Liver (tissue), 9 donors: ENCODE data around the gene OR7G2. TPM values are rescaled to one million over a fixed set of nuclear protein-coding genes. Genes with fewer than 3 reads are reported as not detected.

Experiments
- DNase-seq: peaks from one replicate; pipeline ENCODE4 v3.0.0-alpha.2; 2017; ENCODE audit warnings: low spot score
- H3K27ac ChIP-seq, 2 donors: one replicate each; pipeline ENCODE4 v1.7.0; 2013; ENCODE audit warnings: inconsistent platforms in 2 of 2, low read length in 2 of 2, control low read depth in 1 of 2, low read depth in 1 of 2, mild to moderate bottlenecking in 1 of 2
- H3K27me3 ChIP-seq, 4 donors: one replicate each; pipeline versions ENCODE4 v1.6.1 to v1.7.0; 2013; ENCODE audit warnings: low read length in 3 of 4, inconsistent platforms in 1 of 4, mild to moderate bottlenecking in 1 of 4, moderate library complexity in 1 of 4; ENCODE audit not compliant: control insufficient read depth in 4 of 4, insufficient read depth in 4 of 4
- H3K36me3 ChIP-seq, 4 donors: one replicate each; pipeline versions ENCODE4 v1.6.1 to v1.7.0; 2013; ENCODE audit warnings: low read length in 3 of 4, mild to moderate bottlenecking in 3 of 4, low read depth in 1 of 4, moderate library complexity in 1 of 4; ENCODE audit not compliant: control insufficient read depth in 4 of 4, insufficient read depth in 3 of 4
- H3K4me1 ChIP-seq, 4 donors: one replicate each; pipeline versions ENCODE4 v1.6.1 to v1.7.0; 2013; ENCODE audit warnings: low read length in 3 of 4, mild to moderate bottlenecking in 3 of 4, moderate library complexity in 1 of 4; ENCODE audit not compliant: control insufficient read depth in 4 of 4, insufficient read depth in 4 of 4
- H3K4me3 ChIP-seq, 3 donors: one replicate each; pipeline versions ENCODE4 v1.6.1 to v1.7.0; 2013; ENCODE audit warnings: low read length in 3 of 3, control low read depth in 1 of 3, low read depth in 1 of 3, mild to moderate bottlenecking in 1 of 3
- H3K9ac ChIP-seq, 2 donors: one replicate each; pipeline ENCODE4 v1.7.0; 2013; ENCODE audit warnings: low read length in 2 of 2, mild to moderate bottlenecking in 2 of 2, moderate library complexity in 2 of 2, control low read depth in 1 of 2, low read depth in 1 of 2
- H3K9me3 ChIP-seq, 4 donors: one replicate each; pipeline versions ENCODE4 v1.6.1 to v1.7.0; 2013; ENCODE audit warnings: low read length in 3 of 4; ENCODE audit not compliant: control insufficient read depth in 4 of 4
- ATF3 ChIP-seq: IDR thresholded peaks from 2 replicates; pipeline ENCODE4 v1.6.1; 2016; ENCODE audit warnings: antibody characterized with exemption
- CTCF ChIP-seq: fragments of 150-350 bp; IDR thresholded peaks from 2 replicates; pipeline ENCODE4 v1.5.1; 2017; ENCODE audit warnings: improper control_type of control experiment, low read depth, low read length; ENCODE audit not compliant: missing input control
- EGR1 ChIP-seq, 2 donors: IDR thresholded peaks; 2 replicates each; pipeline ENCODE4 v1.6.1; 2016 to 2018; ENCODE audit warnings: antibody characterized with exemption in 2 of 2, low read depth in 2 of 2
- FOXA1 ChIP-seq: IDR thresholded peaks from 2 replicates; pipeline ENCODE4 v1.6.1; 2016; ENCODE audit warnings: antibody characterized with exemption
- FOXA2 ChIP-seq: IDR thresholded peaks from 2 replicates; pipeline ENCODE4 v1.6.1; 2016; ENCODE audit warnings: antibody characterized with exemption
- GABPA ChIP-seq, 2 donors: IDR thresholded peaks in 1 of 2; conservative IDR thresholded peaks in 1 of 2; 2 replicates each; pipeline ENCODE4 v1.6.1; 2016; ENCODE audit warnings: antibody characterized with exemption in 2 of 2, mild to moderate bottlenecking in 1 of 2, moderate library complexity in 1 of 2
- HNF4A ChIP-seq, 2 donors: conservative IDR thresholded peaks; 2 replicates each; pipeline ENCODE4 v1.6.1; 2016; ENCODE audit warnings: antibody characterized with exemption in 2 of 2, mild to moderate bottlenecking in 2 of 2
- HNF4G ChIP-seq: IDR thresholded peaks from 2 replicates; pipeline ENCODE4 v1.6.1; 2016; ENCODE audit warnings: antibody characterized with exemption
- JUND ChIP-seq, 2 donors: IDR thresholded peaks; 2 replicates each; pipeline ENCODE4 v1.6.1; 2016; ENCODE audit warnings: antibody characterized with exemption in 2 of 2
- MAX ChIP-seq: IDR thresholded peaks from 2 replicates; pipeline ENCODE4 v1.6.1; 2016; ENCODE audit warnings: antibody characterized with exemption
- NR2F2 ChIP-seq: IDR thresholded peaks from 2 replicates; pipeline ENCODE4 v1.6.1; 2016; ENCODE audit warnings: antibody characterized with exemption
- RAD21 ChIP-seq, 2 donors: IDR thresholded peaks; 2 replicates each; pipeline ENCODE4 v1.6.1; 2016; ENCODE audit warnings: antibody characterized with exemption in 2 of 2, mild to moderate bottlenecking in 2 of 2
- RXRA ChIP-seq, 2 donors: IDR thresholded peaks; 2 replicates each; pipeline ENCODE4 v1.6.1; 2017 to 2018; ENCODE audit warnings: antibody characterized with exemption in 2 of 2, mild to moderate bottlenecking in 1 of 2
- SP1 ChIP-seq: IDR thresholded peaks from 2 replicates; pipeline ENCODE4 v1.6.1; 2018; ENCODE audit warnings: antibody characterized with exemption, mild to moderate bottlenecking
- TAF1 ChIP-seq: conservative IDR thresholded peaks from 2 replicates; pipeline ENCODE4 v1.6.1; 2016; ENCODE audit warnings: antibody characterized with exemption, mild to moderate bottlenecking
- YY1 ChIP-seq: IDR thresholded peaks from 2 replicates; pipeline ENCODE4 v1.6.1; 2016; ENCODE audit warnings: antibody characterized with exemption, mild to moderate bottlenecking
- ZBTB33 ChIP-seq: IDR thresholded peaks from 2 replicates; pipeline ENCODE4 v1.6.1; 2016; ENCODE audit warnings: antibody characterized with exemption
- WGBS: extraction: QIAGEN DNeasy Blood & Tissue Kit; methylation state at CpG from one replicate; pipeline ENCODE4 v1.1.7; 2013; 5-methylcytosine and 5-hydroxymethylcytosine counted together
- polyA plus RNA-seq, 2 donors: library from polyadenylated mRNA; stranded (reverse) in 1 of 2; unstranded in 1 of 2; fragments of 200-250 nt in 1 of 2; fragments of >200 nt in 1 of 2; fragmentation: Nextera tagmentation in 1 of 2; extraction: Ambion mirVana in 1 of 2; gene quantifications; one replicate each; pipeline versions ENCODE4 v1.2.1 to v1.2.3, GENCODE V29; 2013 to 2015
- total RNA-seq, 2 donors: library from RNA; depleted of rRNA; stranded (reverse); fragments of >200 nt; gene quantifications; one replicate each; pipeline ENCODE4 v1.2.3, GENCODE V29; 2014
- TF ChIP-seq, protein P1 (sequence below): IDR thresholded peaks from 2 replicates; pipeline ENCODE4 v1.6.1; 2016; ENCODE audit warnings: antibody characterized with exemption, mild to moderate bottlenecking
- donor health status: healthy.
- donor health status: healthy.
- donor health status: healthy.
- donor health status: healthy.
- donor health status: healthy.

Gene OR7G2
- total and polyA plus RNA-seq, 4 donors, result not detected

- peaks cover 0 to 3% (median 0%) of the 10 kb centered on the region in 4 donors for H3K27me3 ChIP-seq
- H3K4me1 ChIP-seq, result no peaks in the 10 kb centered on the region
- H3K9me3 ChIP-seq, result peaks cover 0 to 3% (median under 1%) of the 10 kb centered on the region in 4 donors
- H3K9ac ChIP-seq, result no peak within 1 kb of the TSS
- no peaks in the 10 kb centered on the region for H3K36me3 ChIP-seq
- no peak for DNase-seq
- H3K27ac ChIP-seq, result no peak within 1 kb of the TSS
- H3K4me3 ChIP-seq, result no peak within 1 kb of the TSS
- no peak for TF ChIP-seq ATF3
- TF ChIP-seq HNF4G, result no peak
- no peak for TF ChIP-seq GABPA (IDR thresholded peaks at IDR 0.05 in 1 of 2, conservative IDR thresholded peaks at IDR 0.05 in 1 of 2)
- TF ChIP-seq RXRA (IDR thresholded peaks at IDR 0.05), result no peak
- TF ChIP-seq YY1, result no peak
- TF ChIP-seq HNF4A (conservative IDR thresholded peaks at IDR 0.05), result no peak
- no peak for TF ChIP-seq RAD21 (IDR thresholded peaks at IDR 0.05)
- TF ChIP-seq CTCF, result no peak
- TF ChIP-seq NR2F2, result no peak
- TF ChIP-seq TAF1, result no peak
- no peak for TF ChIP-seq FOXA2
- no peak for TF ChIP-seq JUND (IDR thresholded peaks at IDR 0.05)
- no peak for TF ChIP-seq MAX
- 74% methylated on average over 2 of the region's 2 CpGs for WGBS
These were observed 8.1 kb upstream of the OR7G2 start, which contains the start of gene OR7G1 for GRCh38 chr19:9115307-9115813. Gene OR7G1 (minus strand): TSS chr19:9115763. CDS start chr19:9115763, 0 bp downstream.

DNA sequence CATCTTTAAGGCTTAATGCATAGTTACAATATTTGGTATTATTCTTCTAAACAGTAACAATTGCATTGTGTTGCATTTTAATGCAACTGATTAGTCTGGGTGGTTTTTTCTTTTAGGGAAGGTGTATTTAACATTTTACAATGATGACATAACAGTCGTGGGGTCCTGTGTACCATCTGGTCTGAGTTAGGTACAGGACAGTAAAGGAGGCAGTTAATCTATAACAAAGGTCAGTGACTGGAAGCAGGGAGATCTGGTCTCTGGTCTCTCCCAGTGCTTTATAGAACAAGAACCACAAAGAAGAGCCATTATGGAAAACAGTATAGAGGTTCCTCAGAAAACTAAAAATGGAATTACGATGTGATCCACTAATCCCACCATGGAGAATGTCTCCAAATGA, 2.7 kb upstream of the OR7G2 start:
- 38% methylated on average over 2 of the region's 2 CpGs for WGBS
- no peaks in the 10 kb centered on the region for H3K36me3 ChIP-seq
- H3K9me3 ChIP-seq, result peaks cover 0 to under 1% (median 0%) of the 10 kb centered on the region in 4 donors
- no peaks in the 10 kb centered on the region for H3K27me3 ChIP-seq
- no peak overlapping the region for H3K9ac ChIP-seq
- H3K4me1 ChIP-seq, result no peaks in the 10 kb centered on the region
- TF ChIP-seq FOXA2 (no peak), YY1 (no peak), HNF4G (no peak)
- no peak overlapping the region for H3K4me3 ChIP-seq
- no peak for DNase-seq
- no peak overlapping the region for H3K27ac ChIP-seq

DNA sequence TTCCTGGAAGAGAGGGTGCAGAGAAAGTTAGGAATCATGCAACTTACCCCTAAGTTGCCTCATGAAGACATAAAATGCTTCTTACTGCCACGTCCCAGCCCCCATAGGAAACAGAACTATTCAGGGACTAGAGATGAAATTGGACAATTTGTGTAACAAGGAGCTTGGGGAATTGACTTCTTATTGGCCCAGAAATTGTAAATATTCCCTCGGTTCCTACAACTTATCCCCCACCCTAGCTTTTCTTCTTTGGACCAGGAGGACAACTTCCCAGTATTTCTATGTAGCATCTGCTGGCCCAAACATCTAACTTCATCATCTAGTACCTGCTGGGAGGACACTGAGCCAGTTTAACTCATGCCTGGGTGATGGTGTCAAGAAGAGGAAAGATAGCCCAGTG, 20.5 kb downstream of the OR7G2 start, which contains the start of gene OR1M1:
Gene OR1M1, plus strand, starts transcription at position 301 of the 400 bp plus-strand sequence. CDS start 6,184 bp downstream, outside the sequence.
- WGBS, result 37% methylated on average over 2 of the region's 2 CpGs
- Histone ChIP-seq H3K4me1 (no peaks in the 10 kb centered on the region), H3K36me3 (no peaks in the 10 kb centered on the region), H3K4me3 (no peak within 1 kb of the TSS), H3K9me3 (no peaks in the 10 kb centered on the region), H3K27ac (no peak within 1 kb of the TSS), H3K9ac (no peak within 1 kb of the TSS), H3K27me3 (no peaks in the 10 kb centered on the region)
- DNase-seq, result no peak
- TF ChIP-seq HNF4G (no peak), CTCF (no peak), ZBTB33 (no peak), SP1 (no peak), GABPA (IDR thresholded peaks at IDR 0.05 in 1 of 2, conservative IDR thresholded peaks at IDR 0.05 in 1 of 2) (no peak), EGR1 (IDR thresholded peaks at IDR 0.05; ENCODE audit: low read depth in 2 of 2) (no peak), RXRA (IDR thresholded peaks at IDR 0.05) (no peak), FOXA1 (no peak), HNF4A (conservative IDR thresholded peaks at IDR 0.05) (no peak)
- TF ChIP-seq, protein P1, sequence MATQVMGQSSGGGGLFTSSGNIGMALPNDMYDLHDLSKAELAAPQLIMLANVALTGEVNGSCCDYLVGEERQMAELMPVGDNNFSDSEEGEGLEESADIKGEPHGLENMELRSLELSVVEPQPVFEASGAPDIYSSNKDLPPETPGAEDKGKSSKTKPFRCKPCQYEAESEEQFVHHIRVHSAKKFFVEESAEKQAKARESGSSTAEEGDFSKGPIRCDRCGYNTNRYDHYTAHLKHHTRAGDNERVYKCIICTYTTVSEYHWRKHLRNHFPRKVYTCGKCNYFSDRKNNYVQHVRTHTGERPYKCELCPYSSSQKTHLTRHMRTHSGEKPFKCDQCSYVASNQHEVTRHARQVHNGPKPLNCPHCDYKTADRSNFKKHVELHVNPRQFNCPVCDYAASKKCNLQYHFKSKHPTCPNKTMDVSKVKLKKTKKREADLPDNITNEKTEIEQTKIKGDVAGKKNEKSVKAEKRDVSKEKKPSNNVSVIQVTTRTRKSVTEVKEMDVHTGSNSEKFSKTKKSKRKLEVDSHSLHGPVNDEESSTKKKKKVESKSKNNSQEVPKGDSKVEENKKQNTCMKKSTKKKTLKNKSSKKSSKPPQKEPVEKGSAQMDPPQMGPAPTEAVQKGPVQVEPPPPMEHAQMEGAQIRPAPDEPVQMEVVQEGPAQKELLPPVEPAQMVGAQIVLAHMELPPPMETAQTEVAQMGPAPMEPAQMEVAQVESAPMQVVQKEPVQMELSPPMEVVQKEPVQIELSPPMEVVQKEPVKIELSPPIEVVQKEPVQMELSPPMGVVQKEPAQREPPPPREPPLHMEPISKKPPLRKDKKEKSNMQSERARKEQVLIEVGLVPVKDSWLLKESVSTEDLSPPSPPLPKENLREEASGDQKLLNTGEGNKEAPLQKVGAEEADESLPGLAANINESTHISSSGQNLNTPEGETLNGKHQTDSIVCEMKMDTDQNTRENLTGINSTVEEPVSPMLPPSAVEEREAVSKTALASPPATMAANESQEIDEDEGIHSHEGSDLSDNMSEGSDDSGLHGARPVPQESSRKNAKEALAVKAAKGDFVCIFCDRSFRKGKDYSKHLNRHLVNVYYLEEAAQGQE, result no peak
